Stimulated activated CD4-positive, alpha-beta T cell treated with anti-CD3 and anti-CD28 coated beads, Interleukin-12 subunit alpha, Interleukin-12 subunit beta, amount 100 ng/mL, for 48 hours (primary cell): Measurements from ENCODE around the gene GYPC.
"Not testable (repeated sequence)": the region's sequence is repeated elsewhere in the genome, so short reads cannot be mapped to it uniquely, and the experiment has no call there.

Experiments
- DNase-seq, 3 donors: peaks; one replicate each; pipeline ENCODE4 v3.0.0-alpha.2; 2020; ENCODE audit warnings: low read depth in 2 of 3, low spot score in 1 of 3

Gene GYPC

DNA sequence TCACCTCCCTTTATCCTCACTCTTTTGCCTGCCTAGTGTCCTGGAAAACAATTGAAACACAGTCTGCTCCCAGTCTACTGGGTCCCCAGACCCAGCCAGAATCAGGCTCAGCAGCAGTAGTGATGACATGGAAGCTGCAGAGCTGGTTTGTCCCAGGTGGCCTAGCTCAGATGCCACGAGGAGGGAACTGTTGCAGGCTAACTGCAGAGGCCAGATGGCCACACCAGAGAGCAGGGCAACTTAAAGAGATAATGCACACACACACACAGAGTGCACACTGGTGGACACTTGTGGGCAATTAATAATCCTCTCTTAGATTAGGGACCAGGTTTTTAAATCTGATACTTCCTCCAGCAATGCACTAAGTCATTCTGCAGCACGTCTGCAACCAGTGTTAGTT is 42.4 kb downstream of the GYPC start:
- DNase-seq = no peak

GRCh38 chr2:126699018-126699417 is 43.1 kb downstream of the GYPC start:
- DNase-seq = no peak

- no peak for DNase-seq
Observed at GRCh38 chr2:126699716-126700581, 44.0 kb downstream of the GYPC start.

DNA sequence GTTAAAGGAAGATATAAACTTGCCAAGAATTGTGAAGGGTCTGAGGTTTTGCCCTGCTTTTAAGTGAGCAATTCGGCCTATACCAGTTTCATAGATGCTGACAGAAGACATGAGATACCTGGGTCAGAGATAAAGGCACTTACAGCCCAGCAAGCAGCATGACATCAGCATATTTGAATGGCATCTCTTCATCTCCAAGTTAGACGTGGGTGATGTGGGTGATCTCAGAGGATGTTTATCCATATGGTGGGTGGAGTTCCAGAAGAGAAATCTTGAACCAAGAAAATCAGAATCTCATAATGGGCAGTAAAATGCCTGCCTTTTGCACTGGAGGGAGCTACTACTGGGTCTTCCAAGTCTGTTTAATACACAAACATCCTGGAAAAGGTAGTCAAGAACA is 44.7 kb downstream of the GYPC start:
- DNase-seq = no peak

DNA sequence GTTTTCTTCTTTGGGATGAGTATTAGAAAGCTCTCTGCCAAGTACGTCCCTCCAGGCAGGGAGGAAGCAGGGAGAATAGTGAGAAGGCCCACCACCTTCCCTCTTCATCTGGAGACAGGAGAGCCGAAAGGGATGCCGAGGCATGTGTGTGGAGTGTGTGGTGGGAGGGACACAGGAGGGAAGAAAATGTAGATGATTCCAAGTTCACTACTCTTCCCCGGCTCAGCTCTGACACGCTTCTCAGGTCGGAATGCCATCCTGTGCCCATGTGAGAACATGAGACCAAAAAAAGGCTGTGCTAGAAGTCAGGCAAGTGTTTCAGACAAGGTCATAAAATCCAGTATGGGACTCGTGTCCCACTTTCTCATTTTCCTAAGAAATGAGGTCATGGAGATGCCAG is 47.4 kb downstream of the GYPC start:
- no peak for DNase-seq

- DNase-seq = no peak
Observed at GRCh38 chr2:126704434-126705160, 48.6 kb downstream of the GYPC start.

DNA sequence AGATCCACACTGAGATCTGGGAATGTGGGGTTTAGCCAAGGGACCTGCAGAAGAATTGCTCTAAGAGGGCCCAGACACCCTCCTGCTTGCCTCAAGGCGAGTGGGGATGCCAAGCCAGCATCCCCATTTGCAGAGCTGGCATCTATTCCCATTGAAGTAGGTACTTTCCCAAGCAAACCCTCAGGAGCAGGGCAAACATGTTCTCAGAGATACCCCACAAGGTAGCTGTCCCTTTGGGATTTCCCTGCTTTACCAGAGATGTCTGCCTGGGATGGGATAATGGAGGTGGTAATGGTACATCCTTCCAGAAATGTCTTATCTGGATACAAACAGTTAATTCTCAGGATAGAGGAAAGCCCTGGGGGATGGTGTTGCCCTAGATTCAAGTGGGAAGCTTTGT is 51.2 kb downstream of the GYPC start:
- no peak for DNase-seq

GRCh38 chr2:126707941-126708340 is 52.0 kb downstream of the GYPC start:
- no peak for DNase-seq

- no peak for DNase-seq
Observed at GRCh38 chr2:126714191-126714965, 58.4 kb downstream of the GYPC start.

- no peak for DNase-seq
Observed at GRCh38 chr2:126715111-126715510, 59.2 kb downstream of the GYPC start.

GRCh38 chr2:126715576-126716406 is 59.8 kb downstream of the GYPC start:
- DNase-seq = no peak

DNA sequence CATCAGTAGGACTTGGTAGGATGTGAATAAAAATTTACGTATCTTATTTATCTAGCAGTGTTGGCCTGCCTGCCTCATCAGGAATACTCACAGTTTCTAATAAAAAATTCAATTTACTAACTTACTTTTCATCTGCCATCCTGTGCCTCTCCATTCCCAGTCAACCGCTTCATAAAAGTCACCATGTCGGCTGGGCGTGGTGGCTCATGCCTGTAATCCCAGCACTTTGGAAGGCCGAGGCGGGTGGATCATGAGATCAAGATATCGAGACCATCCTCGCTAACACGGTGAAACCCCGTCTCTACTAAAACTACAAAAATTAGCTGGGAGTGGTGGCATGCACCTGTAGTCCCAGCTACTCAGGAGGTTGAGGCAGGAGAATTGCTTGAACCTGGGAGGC is 61.3 kb downstream of the GYPC start:
- not testable (repeated sequence) for DNase-seq

GRCh38 chr2:126717928-126718327 is 62.0 kb downstream of the GYPC start:
- no peak for DNase-seq

- DNase-seq = no peak
Observed at GRCh38 chr2:126719191-126719832, 63.4 kb downstream of the GYPC start.

DNA sequence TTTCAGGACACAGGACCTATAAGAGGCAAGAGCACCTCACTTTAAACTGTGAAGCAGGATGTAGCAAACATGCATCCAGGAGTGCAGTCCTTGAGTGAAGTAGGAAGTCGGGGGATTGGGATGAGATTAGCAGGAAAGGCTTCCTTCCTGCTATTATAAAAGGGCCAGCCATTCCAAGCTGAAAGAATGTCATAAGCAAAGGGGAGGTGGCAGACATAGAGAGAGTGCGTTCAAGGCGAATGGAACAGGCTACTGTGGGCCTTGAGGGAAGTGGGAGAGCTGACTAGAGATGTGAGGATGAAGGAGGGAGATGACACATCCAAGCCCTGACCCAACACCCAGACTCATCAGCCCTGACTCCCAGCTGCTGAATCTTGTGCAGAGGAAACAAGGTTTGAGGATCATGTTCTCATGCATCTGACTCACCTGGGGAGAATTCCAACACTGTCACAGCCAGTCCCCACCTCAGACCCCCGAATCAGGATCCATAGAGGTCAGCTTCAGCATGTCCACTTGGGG is 63.9 kb downstream of the GYPC start:
- DNase-seq = no peak

- no peak for DNase-seq
Observed at GRCh38 chr2:126720638-126721037, 64.7 kb downstream of the GYPC start.

DNA sequence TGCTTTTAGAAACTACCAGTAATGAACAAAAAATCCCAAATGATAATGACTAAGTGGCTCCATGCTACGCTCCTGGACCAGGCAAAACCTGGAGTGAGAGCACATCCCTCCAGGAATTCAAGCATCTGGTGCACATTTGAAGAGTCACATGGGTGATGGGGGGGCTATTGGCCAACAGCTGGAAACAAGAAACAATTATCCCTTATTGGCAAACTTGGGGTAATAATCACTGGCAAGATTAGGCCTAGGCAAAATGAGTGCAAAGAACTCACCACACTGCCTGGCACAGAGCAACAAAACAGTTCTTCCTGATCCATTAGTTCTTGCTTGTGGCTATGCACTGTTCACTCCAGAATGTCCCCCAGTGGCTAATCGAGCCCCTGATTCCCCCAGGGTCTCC is 66.1 kb downstream of the GYPC start:
- DNase-seq = no peak

DNA sequence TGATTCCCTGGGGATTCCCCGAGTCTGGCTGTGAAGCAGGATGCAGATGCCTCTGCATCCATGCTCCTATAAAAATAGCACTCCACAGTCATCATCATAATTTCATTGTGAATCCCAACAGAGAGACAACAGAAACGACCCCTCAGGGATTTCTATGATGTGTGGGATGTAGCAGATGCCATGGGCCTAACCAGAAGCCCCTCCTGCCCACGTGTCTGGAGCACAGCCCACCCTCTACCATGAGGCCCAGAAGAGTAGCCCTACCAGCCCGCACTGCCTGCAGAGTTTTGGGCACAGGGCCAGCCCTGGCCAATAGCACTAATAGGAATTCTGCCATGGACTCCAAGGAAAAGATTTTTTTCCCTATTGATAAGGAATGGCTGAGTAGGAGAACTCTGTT is 66.6 kb downstream of the GYPC start:
- no peak for DNase-seq

DNA sequence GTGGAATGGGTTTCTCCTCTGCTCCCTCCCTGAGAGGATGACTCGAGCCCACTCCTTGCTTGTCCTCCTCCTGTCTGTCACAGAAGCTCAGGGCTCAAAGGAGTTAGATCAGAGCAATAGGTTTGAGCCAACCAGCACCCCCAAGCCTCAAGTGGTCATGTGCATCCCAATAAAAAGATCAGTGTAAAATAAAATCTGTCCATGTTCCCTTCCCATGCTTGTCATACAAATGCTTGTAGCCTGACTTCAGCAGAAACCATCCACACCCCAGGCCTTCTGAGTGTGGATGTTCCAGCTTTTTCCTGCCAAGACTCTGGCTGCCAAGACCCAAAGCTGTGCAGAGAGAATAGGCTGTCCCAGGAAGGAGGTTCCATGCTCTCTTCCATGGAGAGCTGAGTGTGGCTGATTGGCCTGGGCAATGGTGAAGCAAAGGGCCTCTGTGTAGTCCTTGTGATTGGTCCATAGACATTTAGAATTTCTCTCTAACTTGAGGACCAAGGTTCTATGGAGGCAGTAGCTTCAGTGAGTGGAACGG is 67.4 kb downstream of the GYPC start:
- no peak for DNase-seq

DNA sequence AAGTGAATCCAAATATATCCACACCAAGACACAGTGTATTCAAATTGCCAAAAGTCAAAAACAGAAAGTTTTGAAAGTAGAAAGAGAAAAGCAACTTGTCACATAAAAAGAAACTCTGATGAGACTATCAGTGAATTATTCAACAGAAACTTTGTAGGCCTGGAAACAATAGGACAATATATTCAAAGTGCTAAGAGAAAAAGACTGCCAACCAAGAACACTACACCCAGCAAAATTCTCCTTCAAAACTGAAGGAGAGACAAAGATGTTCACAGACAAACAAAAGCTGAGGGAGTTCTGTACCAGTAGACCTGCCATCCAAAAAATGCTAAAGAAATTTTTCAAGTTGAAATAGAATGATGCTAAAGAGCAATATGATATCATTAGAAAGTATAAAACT is 69.6 kb downstream of the GYPC start:
- no peak for DNase-seq
